Stimulated activated naive B cell treated with anti-CD40 and anti-IgM and Interleukin-4, amounts not matched to agents 10 μg/mL and 1 μg/mL and 100 μg/mL, for 72 hours (primary cell): Measurements from ENCODE around the gene TFDP1.
"Not testable (repeated sequence)": the region's sequence is repeated elsewhere in the genome, so short reads cannot be mapped to it uniquely, and the experiment has no call there.

ENCODE experiments used
- ATAC-seq, 2 donors: fragments of 150-1000 bp; cut with Tn5 transposase; replicated peaks; 2 replicates each; pipeline ENCODE4 v1.10.0; 2021; ENCODE audit warnings: moderate library complexity in 1 of 2
- DNase-seq: peaks from one replicate; pipeline ENCODE4 v3.0.0; 2021
- H3K27ac Mint-ChIP-seq: one replicate; pipeline ENCODE4 v1.8.0; 2022; ENCODE audit warnings: mild to moderate bottlenecking, mixed read lengths
- H3K27me3 Mint-ChIP-seq, 2 donors: one replicate each; pipeline ENCODE4 v1.8.0; 2022; ENCODE audit warnings: mixed read lengths in 2 of 2
- H3K36me3 Mint-ChIP-seq, 2 donors: one replicate each; pipeline ENCODE4 v1.8.0; 2022; ENCODE audit warnings: mixed read lengths in 2 of 2, mild to moderate bottlenecking in 1 of 2
- H3K4me1 Mint-ChIP-seq, 2 donors: one replicate each; pipeline ENCODE4 v1.8.0; 2022; ENCODE audit warnings: mixed read lengths in 2 of 2, mild to moderate bottlenecking in 1 of 2
- H3K4me3 Mint-ChIP-seq, 2 donors: one replicate each; pipeline ENCODE4 v1.8.0; 2022; ENCODE audit warnings: mild to moderate bottlenecking in 2 of 2, mixed read lengths in 2 of 2, moderate library complexity in 1 of 2
- H3K9me3 Mint-ChIP-seq, 2 donors: one replicate each; pipeline ENCODE4 v1.8.0; 2022; ENCODE audit warnings: mixed read lengths in 2 of 2, mild to moderate bottlenecking in 1 of 2

TFDP1 gene

DNA sequence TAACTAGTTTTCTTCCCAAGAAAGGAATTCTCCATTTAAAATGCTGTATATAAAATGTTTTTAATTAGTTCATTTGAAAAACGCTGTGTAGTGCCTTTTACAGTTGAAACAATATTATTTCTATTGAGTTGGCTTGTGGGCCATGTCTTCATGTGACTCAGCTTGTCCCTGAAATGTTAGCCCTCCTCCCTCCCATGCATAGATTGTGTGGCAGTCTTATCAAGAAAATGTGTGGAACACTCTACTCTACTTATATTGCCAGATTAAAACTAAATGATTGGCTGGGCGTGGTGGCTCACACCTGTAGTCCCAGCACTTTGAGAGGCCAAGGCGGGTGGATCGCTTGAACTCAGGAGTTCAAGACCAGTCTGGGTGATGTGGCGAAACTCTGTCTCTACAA, 33.4 kb downstream of the TFDP1 start:
- Mint-ChIP-seq H3K4me1 (peaks cover 0 to 12% of the 10 kb centered on the region in 2 donors), H3K27me3 (no peaks in the 10 kb centered on the region), H3K4me3 (no peak overlapping the region), H3K36me3 (peaks cover 31 to 46% of the 10 kb centered on the region in 2 donors), H3K9me3 (no peaks in the 10 kb centered on the region), H3K27ac (no peak overlapping the region)
- no peak for DNase-seq
- no peak for ATAC-seq

- Mint-ChIP-seq H3K4me3 (no peak overlapping the region), H3K27me3 (no peaks in the 10 kb centered on the region), H3K27ac (no peak overlapping the region), H3K36me3 (peaks cover 33 to 50% of the 10 kb centered on the region in 2 donors), H3K9me3 (no peaks in the 10 kb centered on the region), H3K4me1 (peaks cover 0 to 12% of the 10 kb centered on the region in 2 donors)
- no peak for ATAC-seq
- no peak for DNase-seq
Measured at GRCh38 chr13:113618455-113618854, 33.9 kb downstream of the TFDP1 start.

DNA sequence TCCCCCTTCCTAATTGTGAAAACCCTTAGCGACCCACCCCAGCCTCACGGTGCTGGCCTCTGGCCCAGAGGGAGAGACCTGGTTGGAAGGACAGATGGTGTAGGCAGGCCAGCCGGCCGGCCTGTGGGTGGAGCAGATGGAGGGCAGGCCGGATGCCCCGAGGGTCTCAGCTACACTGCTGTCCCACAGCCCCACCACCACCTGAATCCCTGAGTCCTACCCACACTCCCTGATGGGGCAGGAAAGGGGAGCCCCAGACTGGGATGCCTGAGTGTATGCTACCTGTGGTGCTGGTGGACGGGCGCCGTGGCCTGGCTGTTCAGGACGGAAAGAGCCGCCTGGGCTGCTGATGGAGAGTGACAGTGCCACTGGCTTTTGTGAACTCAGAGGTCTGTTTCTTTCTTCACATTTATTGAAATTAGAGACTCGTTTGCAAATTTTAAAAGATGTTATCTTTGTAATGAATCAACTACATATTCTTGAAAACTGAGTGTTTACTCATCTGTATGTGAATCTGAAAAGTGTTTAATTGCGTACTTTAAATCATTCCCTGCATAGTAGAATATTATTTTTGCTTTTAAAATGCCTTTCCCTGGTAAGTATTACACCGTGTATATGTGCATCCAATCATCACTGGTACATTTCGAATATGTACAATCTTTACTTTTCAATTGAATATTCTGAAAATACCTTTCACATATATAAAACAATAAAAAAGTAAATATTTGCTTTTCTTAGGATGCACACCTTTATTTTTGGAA, 35.7 kb downstream of the TFDP1 start:
- H3K4me3 Mint-ChIP-seq, result no peak overlapping the region
- no peaks in the 10 kb centered on the region for H3K9me3 Mint-ChIP-seq
- H3K4me1 Mint-ChIP-seq, result peaks cover 0 to 12% of the 10 kb centered on the region in 2 donors
- H3K27me3 Mint-ChIP-seq, result no peaks in the 10 kb centered on the region
- no peak for ATAC-seq
- peaks cover 42 to 66% of the 10 kb centered on the region in 2 donors for H3K36me3 Mint-ChIP-seq
- no peak overlapping the region for H3K27ac Mint-ChIP-seq
- no peak for DNase-seq

DNA sequence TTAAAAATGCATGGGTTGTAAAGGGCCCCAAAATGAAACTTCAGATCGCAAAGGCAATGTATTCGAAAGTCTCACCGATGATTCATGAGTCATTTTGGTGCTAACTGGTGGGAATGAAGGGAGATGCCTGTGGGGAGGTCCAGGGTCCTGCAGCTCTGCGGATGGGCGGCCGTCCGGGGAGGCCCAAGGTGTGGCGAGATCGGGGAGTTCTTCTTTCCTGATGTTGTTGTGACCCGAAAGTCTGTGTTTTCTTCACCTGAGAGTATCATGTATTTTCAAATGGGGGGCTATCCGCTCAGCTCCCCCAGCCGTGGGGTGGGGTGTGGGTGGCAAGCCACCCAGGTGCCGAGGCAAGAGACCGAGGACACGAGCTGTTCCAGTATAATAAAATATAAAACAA, 36.5 kb downstream of the TFDP1 start:
- Mint-ChIP-seq H3K4me1 (peaks cover 0 to 12% of the 10 kb centered on the region in 2 donors), H3K27me3 (no peaks in the 10 kb centered on the region), H3K9me3 (no peaks in the 10 kb centered on the region), H3K36me3 (peaks cover 47 to 69% of the 10 kb centered on the region in 2 donors), H3K4me3 (no peak overlapping the region), H3K27ac (no peak overlapping the region)
- DNase-seq, result no peak
- no peak for ATAC-seq

GRCh38 chr13:113621498-113621897, 36.9 kb downstream of the TFDP1 start:
- not testable (repeated sequence) for H3K9me3 Mint-ChIP-seq, H3K27me3 Mint-ChIP-seq, H3K27ac Mint-ChIP-seq, H3K4me3 Mint-ChIP-seq, DNase-seq, ATAC-seq
- peaks cover 0 to 12% of the 10 kb centered on the region in 2 donors for H3K4me1 Mint-ChIP-seq
- H3K36me3 Mint-ChIP-seq, result peaks cover 46 to 69% of the 10 kb centered on the region in 2 donors

DNA sequence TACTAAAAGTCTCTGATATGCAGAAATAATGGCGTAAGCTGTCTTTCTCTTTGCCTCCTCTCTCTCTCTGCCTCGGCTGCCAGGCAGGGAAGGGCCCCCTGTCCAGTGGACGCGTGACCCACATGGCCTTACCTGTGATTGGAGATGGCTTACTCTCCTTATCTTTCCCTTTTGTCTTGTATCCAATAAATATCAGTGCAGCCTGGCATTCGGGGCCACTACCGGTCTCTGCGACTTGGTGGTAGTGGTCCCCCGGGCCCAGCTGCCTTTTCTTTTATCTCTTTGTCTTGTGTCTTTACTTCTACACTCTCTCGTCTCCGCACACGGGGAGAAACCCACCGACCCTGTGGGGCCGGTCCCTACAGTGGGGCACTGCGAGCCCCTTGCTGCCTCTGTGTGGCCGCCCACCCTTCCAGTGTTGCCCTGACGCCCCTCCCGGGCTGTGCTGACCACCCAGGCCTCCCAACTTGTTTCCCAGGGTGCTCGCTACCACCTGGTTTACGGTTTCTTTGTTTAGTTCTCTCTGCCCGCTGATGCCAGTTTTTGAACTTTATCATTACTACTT, 37.5 kb downstream of the TFDP1 start:
- not testable (repeated sequence) for H3K4me3 Mint-ChIP-seq, H3K27ac Mint-ChIP-seq, DNase-seq, ATAC-seq, H3K27me3 Mint-ChIP-seq, H3K4me1 Mint-ChIP-seq, H3K9me3 Mint-ChIP-seq
- peaks cover 47 to 69% of the 10 kb centered on the region in 2 donors for H3K36me3 Mint-ChIP-seq

- no peaks in the 10 kb centered on the region for H3K27me3 Mint-ChIP-seq
- peak overlapping the region; percentile 3 for H3K27ac Mint-ChIP-seq
- peaks cover 52 to 74% of the 10 kb centered on the region in 2 donors for H3K36me3 Mint-ChIP-seq
- no peak overlapping the region for H3K4me3 Mint-ChIP-seq
- ATAC-seq (no peak), DNase-seq (no peak)
- H3K9me3 Mint-ChIP-seq, result no peaks in the 10 kb centered on the region
- peaks cover 0 to 8% of the 10 kb centered on the region in 2 donors for H3K4me1 Mint-ChIP-seq
Measured at GRCh38 chr13:113622791-113623490, 38.4 kb downstream of the TFDP1 start.

GRCh38 chr13:113623491-113624234, 39.1 kb downstream of the TFDP1 start:
- peaks cover 0 to under 1% of the 10 kb centered on the region in 2 donors for H3K4me1 Mint-ChIP-seq
- no peak overlapping the region for H3K27ac Mint-ChIP-seq
- ATAC-seq, result no peak
- H3K4me3 Mint-ChIP-seq, result no peak overlapping the region
- H3K36me3 Mint-ChIP-seq, result peaks cover 53 to 73% of the 10 kb centered on the region in 2 donors
- H3K9me3 Mint-ChIP-seq, result no peaks in the 10 kb centered on the region
- H3K27me3 Mint-ChIP-seq, result no peaks in the 10 kb centered on the region
- no peak for DNase-seq

GRCh38 chr13:113624235-113624587, 39.7 kb downstream of the TFDP1 start:
- Mint-ChIP-seq H3K9me3 (no peaks in the 10 kb centered on the region), H3K27me3 (no peaks in the 10 kb centered on the region), H3K36me3 (peaks cover 53 to 74% of the 10 kb centered on the region in 2 donors), H3K27ac (no peak overlapping the region), H3K4me3 (no peak overlapping the region), H3K4me1 (no peaks in the 10 kb centered on the region)
- no peak for ATAC-seq
- DNase-seq, result no peak

GRCh38 chr13:113624640-113625304, 40.2 kb downstream of the TFDP1 start:
- not testable (repeated sequence) for ATAC-seq, H3K27ac Mint-ChIP-seq
- H3K36me3 Mint-ChIP-seq, result peaks cover 58 to 79% of the 10 kb centered on the region in 2 donors

DNA sequence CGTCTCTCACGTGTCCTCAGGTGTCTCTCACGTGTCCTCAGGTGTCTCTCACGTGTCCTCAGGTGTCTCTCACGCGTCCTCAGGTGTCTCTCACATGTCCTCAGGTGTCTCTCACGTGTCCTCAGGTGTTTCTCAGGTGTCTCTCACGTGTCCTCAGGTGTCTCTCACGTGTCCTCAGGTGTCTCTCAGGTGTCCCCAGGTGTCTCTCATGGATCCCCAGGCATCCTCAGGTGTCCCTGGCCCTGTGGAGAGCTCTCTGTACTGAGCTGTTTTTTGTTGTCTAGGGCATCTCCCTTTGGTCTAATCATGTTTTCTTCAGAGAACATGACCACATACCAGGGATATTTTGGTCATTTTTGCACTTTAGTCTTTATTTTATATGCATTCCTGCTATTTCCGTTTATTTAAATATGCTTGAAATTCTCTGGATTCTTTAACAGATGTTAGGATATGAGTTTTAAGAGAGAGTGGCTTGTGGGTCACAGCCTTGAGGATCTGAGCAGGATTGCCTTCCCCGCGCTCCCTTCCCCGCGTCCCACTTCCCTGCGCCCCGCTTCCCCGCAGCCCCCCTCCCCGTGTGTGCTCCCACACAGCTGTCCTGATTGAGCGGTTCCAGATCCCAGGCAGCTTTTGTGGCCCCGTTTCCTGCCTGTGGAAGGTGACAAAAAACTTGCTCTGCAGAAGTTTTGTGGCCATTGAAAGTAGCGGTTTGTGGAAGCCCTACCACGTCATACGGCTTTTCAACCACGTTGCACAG, 41.6 kb downstream of the TFDP1 start:
- Mint-ChIP-seq H3K27me3 (no peaks in the 10 kb centered on the region), H3K9me3 (no peaks in the 10 kb centered on the region), H3K27ac (peak overlapping the region; percentile 20), H3K36me3 (peaks cover 59 to 80% of the 10 kb centered on the region in 2 donors), H3K4me1 (no peaks in the 10 kb centered on the region), H3K4me3 (no peak overlapping the region)
- ATAC-seq, result no peak
- DNase-seq, result no peak

More at GRCh38 chr13:113624640-113625304, 40.2 kb downstream of the TFDP1 start:
- H3K4me1 Mint-ChIP-seq, H3K27me3 Mint-ChIP-seq, H3K9me3 Mint-ChIP-seq, H3K4me3 Mint-ChIP-seq, DNase-seq: not testable (repeated sequence)

GRCh38 chr13:113627136-113627535, 42.6 kb downstream of the TFDP1 start:
- no peaks in the 10 kb centered on the region for H3K27me3 Mint-ChIP-seq
- H3K36me3 Mint-ChIP-seq, result peaks cover 63 to 81% of the 10 kb centered on the region in 2 donors

More at GRCh38 chr13:113627136-113627535, 42.6 kb downstream of the TFDP1 start:
- ATAC-seq, result no peak
- Mint-ChIP-seq H3K9me3 (no peaks in the 10 kb centered on the region), H3K27ac (no peak overlapping the region), H3K4me1 (no peaks in the 10 kb centered on the region), H3K4me3 (no peak overlapping the region)
- DNase-seq, result no peak
